IPS-18a (cell line): ENCODE measurements around the gene HTR4.

Source experiments
- H3K27ac ChIP-seq: one replicate; pipeline ENCODE4 v1.5.1; 2013; ENCODE audit warnings: low read length
- H3K27me3 ChIP-seq: one replicate; pipeline ENCODE4 v1.6.1; 2013; ENCODE audit warnings: mild to moderate bottlenecking, low read length; ENCODE audit not compliant: control insufficient read depth, insufficient read depth
- H3K36me3 ChIP-seq: one replicate; pipeline ENCODE4 v1.6.1; 2013; ENCODE audit warnings: low read depth, low read length; ENCODE audit not compliant: control insufficient read depth
- H3K4me1 ChIP-seq: one replicate; pipeline ENCODE4 v1.6.1; 2013; ENCODE audit warnings: low read depth, low read length; ENCODE audit not compliant: control insufficient read depth
- H3K4me3 ChIP-seq: one replicate; pipeline ENCODE4 v1.5.1; 2013; ENCODE audit warnings: low read length
- H3K9ac ChIP-seq: one replicate; pipeline ENCODE4 v1.6.1; 2013; ENCODE audit warnings: mild to moderate bottlenecking, low read length, moderate library complexity
- H3K9me3 ChIP-seq: one replicate; pipeline ENCODE4 v1.6.1; 2013; ENCODE audit warnings: low read depth, low read length; ENCODE audit not compliant: control insufficient read depth

Gene HTR4

GRCh38 chr5:148626986-148627385 lies 27.3 kb downstream of the HTR4 start:
- no peaks in the 10 kb centered on the region for H3K27me3 ChIP-seq
- no peaks in the 10 kb centered on the region for H3K36me3 ChIP-seq
- H3K9me3 ChIP-seq, result no peaks in the 10 kb centered on the region
- no peaks in the 10 kb centered on the region for H3K4me1 ChIP-seq
- H3K27ac ChIP-seq, result no peak overlapping the region
- H3K4me3 ChIP-seq, result no peak overlapping the region
- no peak overlapping the region for H3K9ac ChIP-seq

GRCh38 chr5:148626081-148626613 lies 28.2 kb downstream of the HTR4 start:
- H3K27me3 ChIP-seq, result no peaks in the 10 kb centered on the region
- no peak overlapping the region for H3K4me3 ChIP-seq
- H3K9ac ChIP-seq, result no peak overlapping the region
- no peaks in the 10 kb centered on the region for H3K9me3 ChIP-seq
- no peaks in the 10 kb centered on the region for H3K36me3 ChIP-seq
- H3K4me1 ChIP-seq, result no peaks in the 10 kb centered on the region
- no peak overlapping the region for H3K27ac ChIP-seq

- Histone ChIP-seq H3K9me3 (no peaks in the 10 kb centered on the region), H3K27me3 (no peaks in the 10 kb centered on the region), H3K4me3 (no peak overlapping the region), H3K36me3 (no peaks in the 10 kb centered on the region), H3K4me1 (no peaks in the 10 kb centered on the region), H3K27ac (no peak overlapping the region), H3K9ac (no peak overlapping the region)
These were observed 29.1 kb downstream of the HTR4 start for GRCh38 chr5:148625250-148625649.

GRCh38 chr5:148623741-148624140 lies 30.6 kb downstream of the HTR4 start:
- Histone ChIP-seq H3K9ac (no peak overlapping the region), H3K27ac (no peak overlapping the region), H3K4me3 (no peak overlapping the region), H3K9me3 (no peaks in the 10 kb centered on the region), H3K27me3 (no peaks in the 10 kb centered on the region), H3K4me1 (no peaks in the 10 kb centered on the region), H3K36me3 (no peaks in the 10 kb centered on the region)

- H3K4me1 ChIP-seq, result no peaks in the 10 kb centered on the region
- no peak overlapping the region for H3K9ac ChIP-seq
- H3K27ac ChIP-seq, result no peak overlapping the region
- no peak overlapping the region for H3K4me3 ChIP-seq
- no peaks in the 10 kb centered on the region for H3K27me3 ChIP-seq
- H3K9me3 ChIP-seq, result no peaks in the 10 kb centered on the region
- H3K36me3 ChIP-seq, result no peaks in the 10 kb centered on the region
These were observed 31.2 kb downstream of the HTR4 start for GRCh38 chr5:148623101-148623500.

- H3K4me3 ChIP-seq, result no peak overlapping the region
- no peak overlapping the region for H3K9ac ChIP-seq
- H3K36me3 ChIP-seq, result no peaks in the 10 kb centered on the region
- H3K4me1 ChIP-seq, result no peaks in the 10 kb centered on the region
- no peak overlapping the region for H3K27ac ChIP-seq
- H3K27me3 ChIP-seq, result no peaks in the 10 kb centered on the region
- H3K9me3 ChIP-seq, result no peaks in the 10 kb centered on the region
These were observed 33.6 kb downstream of the HTR4 start for GRCh38 chr5:148620696-148621095.

- no peak overlapping the region for H3K4me3 ChIP-seq
- H3K9me3 ChIP-seq, result no peaks in the 10 kb centered on the region
- H3K9ac ChIP-seq, result no peak overlapping the region
- no peaks in the 10 kb centered on the region for H3K27me3 ChIP-seq
- no peak overlapping the region for H3K27ac ChIP-seq
- H3K4me1 ChIP-seq, result no peaks in the 10 kb centered on the region
- no peaks in the 10 kb centered on the region for H3K36me3 ChIP-seq
These were observed 34.2 kb downstream of the HTR4 start for GRCh38 chr5:148620091-148620490.

- Histone ChIP-seq H3K4me1 (no peaks in the 10 kb centered on the region), H3K27ac (no peak overlapping the region), H3K4me3 (no peak overlapping the region), H3K36me3 (no peaks in the 10 kb centered on the region), H3K9me3 (no peaks in the 10 kb centered on the region), H3K9ac (no peak overlapping the region), H3K27me3 (no peaks in the 10 kb centered on the region)
These were observed 34.8 kb downstream of the HTR4 start for GRCh38 chr5:148619484-148619883.

- Histone ChIP-seq H3K27ac (no peak overlapping the region), H3K4me3 (no peak overlapping the region), H3K9me3 (no peaks in the 10 kb centered on the region), H3K9ac (no peak overlapping the region), H3K4me1 (no peaks in the 10 kb centered on the region), H3K27me3 (no peaks in the 10 kb centered on the region), H3K36me3 (no peaks in the 10 kb centered on the region)
These were observed 38.6 kb downstream of the HTR4 start for GRCh38 chr5:148615644-148616275.

- Histone ChIP-seq H3K27me3 (no peaks in the 10 kb centered on the region), H3K36me3 (no peaks in the 10 kb centered on the region), H3K9ac (no peak overlapping the region), H3K4me3 (no peak overlapping the region), H3K27ac (no peak overlapping the region), H3K4me1 (no peaks in the 10 kb centered on the region), H3K9me3 (no peaks in the 10 kb centered on the region)
These were observed 46.9 kb downstream of the HTR4 start for GRCh38 chr5:148607406-148607805.

- Histone ChIP-seq H3K9me3 (no peaks in the 10 kb centered on the region), H3K36me3 (no peaks in the 10 kb centered on the region), H3K9ac (no peak overlapping the region), H3K4me3 (no peak overlapping the region), H3K4me1 (no peaks in the 10 kb centered on the region), H3K27me3 (no peaks in the 10 kb centered on the region), H3K27ac (no peak overlapping the region)
These were observed 48.0 kb downstream of the HTR4 start for GRCh38 chr5:148606296-148606695.

GRCh38 chr5:148599187-148599586 lies 55.1 kb downstream of the HTR4 start:
- H3K27me3 ChIP-seq, result no peaks in the 10 kb centered on the region
- no peaks in the 10 kb centered on the region for H3K36me3 ChIP-seq
- no peak overlapping the region for H3K27ac ChIP-seq
- no peak overlapping the region for H3K4me3 ChIP-seq
- H3K9me3 ChIP-seq, result peaks cover 6% of the 10 kb centered on the region
- H3K9ac ChIP-seq, result no peak overlapping the region
- no peaks in the 10 kb centered on the region for H3K4me1 ChIP-seq
